Left cardiac atrium (tissue), 2 donors: ENCODE data around the gene AMDHD2. TPM values are rescaled to one million over a fixed set of nuclear protein-coding genes. Genes with fewer than 3 reads are reported as not detected.

Experiments
- microRNA-seq, 2 donors: library from miRNA; unstranded; fragments of <30 nt; microRNA quantifications; one replicate each; pipeline ENCODE4 v1.2.0, GENCODE V29; 2020
- total RNA-seq, 2 donors: library from RNA; stranded (reverse); fragmentation: NEBNext Ultra II Directional; extraction: Animal tissue kit (Norgen Biotek cat#: 25700); gene quantifications; one replicate each; pipeline ENCODE4 v1.2.1, GENCODE V29; 2021
- donor health status: DM: no; HTN: yes; CAD: no; lungs with severe emphysema.
- donor health status: DM: yes; HTN: yes; CAD: no.

AMDHD2 gene
- total RNA-seq, 2 donors from 2014 or later, result 15.8 to 21.8 TPM

Small RNA genes within 50 kb of the gene (microRNA-seq; reads per million reads assigned to microRNA genes)
- 0 reads per million in 2 donors for gene MIR3178

Other genes with a start within 250 kb of the AMDHD2 start
- gene ABCA3, start 179.6 kb upstream of the AMDHD2 start, total RNA-seq, result 10 to 100 TPM in 1 of 2 donors, 1 to 10 TPM in 1; 9.6 to 12.4 TPM
- gene CCNF, start 90.9 kb upstream of the AMDHD2 start, total RNA-seq, result 1 to 10 TPM; 1.6 to 2.1 TPM
- gene TEDC2, start 60.3 kb upstream of the AMDHD2 start, total RNA-seq, result 1 to 10 TPM in 1 of 2 donors, under 1 TPM in 1; 0.47 to 2.8 TPM
- gene NTN3, start 49.1 kb upstream of the AMDHD2 start, total RNA-seq, result under 1 TPM; 0.39 to 0.65 TPM
- gene TBC1D24, start 45.2 kb upstream of the AMDHD2 start, total RNA-seq, result 10 to 100 TPM in 1 of 2 donors, 1 to 10 TPM in 1; 9.8 to 15.1 TPM
- gene ATP6V0C, start 6.4 kb upstream of the AMDHD2 start, total RNA-seq, result 100 to 1,000 TPM; 162 to 197 TPM
- gene CEMP1, start 11.0 kb downstream of the AMDHD2 start, total RNA-seq, result not detected
- gene PDPK1, start 17.6 kb downstream of the AMDHD2 start, total RNA-seq, result 10 to 100 TPM; 32.6 to 39.4 TPM
- gene KCTD5, start 162.2 kb downstream of the AMDHD2 start, total RNA-seq, result 10 to 100 TPM; 11.6 to 15.2 TPM
- gene PRSS27, start 199.9 kb downstream of the AMDHD2 start, total RNA-seq, result under 1 TPM; 0.44 to 0.65 TPM
- 100 to 1,000 TPM; 266 to 321 TPM for gene SRRM2, start 232.3 kb downstream of the AMDHD2 start, total RNA-seq